Subcutaneous adipose tissue (tissue), 4 donors: ENCODE measurements around the gene PSME1. TPM values are rescaled to one million over a fixed set of nuclear protein-coding genes. Genes with fewer than 3 reads are reported as not detected.

ENCODE experiments used
- CTCF ChIP-seq: fragments of 450-650 bp; IDR thresholded peaks from one replicate; pipeline ENCODE4 v1.5.1; 2016; ENCODE audit warnings: low read depth, mild to moderate bottlenecking, control low read depth, antibody characterized with exemption, moderate library complexity
- total RNA-seq, 4 donors: library from RNA; depleted of rRNA; stranded (reverse); fragments of >200 nt; gene quantifications; one replicate each; pipeline ENCODE4 v1.1.0, GENCODE V29; 2016

PSME1 gene
- total RNA-seq, 4 donors from 2014 or later, result 89.6 to 110 (median 99.7) TPM

DNA sequence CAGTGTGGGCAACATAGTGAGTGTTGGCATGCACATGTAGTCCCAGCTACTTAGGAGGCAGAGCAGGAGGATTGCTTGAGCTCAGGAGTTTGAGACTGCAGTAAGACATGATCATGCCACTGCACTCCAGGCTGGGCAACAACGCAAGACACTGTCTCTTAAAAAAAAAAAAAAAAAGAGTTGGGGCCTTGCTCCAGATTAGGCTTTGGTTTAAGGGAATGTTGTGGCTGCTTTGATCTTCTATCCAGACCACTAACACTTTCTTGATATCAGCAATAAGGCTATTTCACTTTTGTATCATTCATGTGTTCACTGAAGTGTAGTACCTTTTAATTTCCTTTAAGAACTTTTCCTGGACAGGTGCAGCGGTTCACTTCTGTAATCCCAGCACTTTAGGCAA, 8.3 kb upstream of the PSME1 start:
- no peak for TF ChIP-seq CTCF

DNA sequence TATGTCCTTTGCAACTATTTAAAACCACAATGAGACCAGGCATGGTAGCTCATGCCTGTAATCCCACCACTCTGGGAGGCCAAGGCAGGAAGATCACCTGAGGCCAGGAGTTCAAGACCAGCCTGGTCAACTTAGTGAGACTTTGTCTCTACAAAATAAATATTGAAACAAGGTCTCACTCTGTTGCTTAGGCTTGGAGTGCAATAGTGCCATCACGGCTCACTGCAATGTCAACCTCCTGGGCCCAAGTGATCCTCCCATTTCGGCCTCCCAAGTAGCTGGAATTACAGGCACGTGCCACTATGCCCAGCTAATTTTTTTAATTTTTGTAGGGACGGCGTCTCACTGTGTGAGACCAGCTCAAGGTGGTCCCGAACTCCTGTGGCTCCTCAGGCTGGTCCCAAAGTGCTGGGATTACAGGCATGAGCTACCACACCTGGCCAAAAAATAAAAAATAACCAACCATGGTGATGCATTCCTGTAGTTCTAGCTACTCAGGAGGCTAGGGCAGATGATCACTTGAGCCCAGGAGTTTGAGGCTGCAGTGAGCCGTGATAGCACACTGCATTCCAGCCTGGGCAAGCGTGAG, 6.5 kb upstream of the PSME1 start:
- TF ChIP-seq CTCF, result no peak

- TF ChIP-seq CTCF, result no peak
Measured at GRCh38 chr14:24130380-24130716, 5.6 kb upstream of the PSME1 start, which contains the start of gene FITM1. Gene FITM1, plus strand, starts transcription at chr14:24130659. Its CDS starts 905 bp downstream, at chr14:24131564.

DNA sequence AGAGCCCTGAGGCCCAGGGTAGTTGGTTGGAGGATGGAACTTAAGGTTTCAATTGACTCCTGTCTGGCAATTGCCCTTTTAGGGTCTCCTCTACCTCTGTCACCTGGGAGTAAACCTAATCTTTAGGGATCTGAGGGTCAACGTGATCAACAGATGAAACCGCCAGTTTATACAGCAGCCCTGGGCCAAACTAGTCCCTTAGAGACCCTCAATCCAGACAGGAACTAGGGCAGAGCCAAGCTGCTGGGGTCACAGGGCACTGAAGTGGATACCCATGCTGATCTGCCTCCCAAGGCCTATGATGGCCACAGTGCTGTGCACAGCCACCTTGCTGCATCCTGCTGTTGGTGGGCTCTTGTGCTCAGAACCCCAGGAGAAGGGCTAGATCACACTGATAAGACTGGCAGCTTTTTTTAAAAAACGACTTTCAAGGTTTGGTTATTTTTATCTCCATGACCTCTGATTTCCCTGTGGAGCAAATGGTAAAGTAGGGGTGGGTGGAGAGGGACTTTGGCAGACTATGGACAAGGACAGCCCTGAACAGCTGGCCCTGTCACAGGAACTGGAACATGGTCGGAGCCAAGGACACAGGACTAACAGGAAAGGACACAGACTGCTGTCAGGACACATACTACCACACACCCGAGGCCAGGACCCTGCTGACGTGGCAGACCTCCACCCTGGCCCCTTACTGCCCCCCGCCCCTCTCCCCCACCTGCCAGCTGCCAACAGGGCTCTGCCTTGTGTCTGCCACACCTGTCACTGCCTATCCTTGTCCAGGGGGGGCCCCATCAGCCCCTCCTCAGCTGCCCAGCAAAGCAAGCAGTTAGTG, 5.1 kb upstream of the PSME1 start:
- TF ChIP-seq CTCF, result no peak

GRCh38 chr14:24131549-24131966, 4.4 kb upstream of the PSME1 start:
- no peak for TF ChIP-seq CTCF

DNA sequence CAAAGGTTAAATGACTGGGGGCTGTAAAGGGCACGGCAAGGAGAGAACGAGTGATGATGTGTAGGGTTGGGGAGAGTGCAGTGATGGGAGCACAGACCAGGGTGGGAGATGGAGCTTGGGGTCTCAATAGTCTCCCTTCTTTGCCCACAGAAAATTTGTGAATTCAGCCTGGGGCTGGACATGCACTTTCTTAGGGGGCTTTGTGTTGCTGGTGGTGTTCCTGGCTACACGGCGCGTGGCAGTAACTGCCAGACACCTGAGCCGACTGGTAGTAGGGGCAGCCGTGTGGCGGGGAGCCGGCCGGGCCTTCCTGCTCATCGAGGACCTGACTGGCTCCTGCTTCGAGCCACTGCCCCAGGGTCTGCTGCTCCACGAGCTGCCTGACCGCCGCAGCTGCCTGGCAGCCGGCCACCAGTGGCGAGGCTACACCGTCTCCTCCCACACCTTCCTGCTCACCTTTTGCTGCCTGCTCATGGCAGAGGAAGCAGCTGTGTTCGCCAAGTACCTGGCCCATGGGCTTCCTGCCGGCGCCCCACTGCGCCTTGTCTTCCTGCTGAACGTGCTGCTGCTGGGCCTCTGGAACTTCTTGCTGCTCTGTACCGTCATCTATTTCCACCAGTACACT, 3.8 kb upstream of the PSME1 start:
- TF ChIP-seq CTCF, result no peak

GRCh38 chr14:24132976-24133375, 3.0 kb upstream of the PSME1 start:
- TF ChIP-seq CTCF, result no peak
